Mammary epithelial cell (primary cell): ENCODE results near the gene H2BK1.

Source experiments
- CTCF ChIP-seq, 2 donors: IDR thresholded peaks in 1 of 2; conservative IDR thresholded peaks in 1 of 2; 2 replicates each; pipeline ENCODE4 v1.5.1; 2011 to 2012; ENCODE audit warnings: inconsistent platforms in 2 of 2, low read length in 2 of 2, mild to moderate bottlenecking in 2 of 2, control low read depth in 1 of 2, low read depth in 1 of 2; ENCODE audit not compliant: insufficient read depth in 1 of 2; ENCODE audit errors: extremely low read depth in 1 of 2
- EZH2 ChIP-seq: IDR thresholded peaks from 2 replicates; pipeline ENCODE4 v1.6.1; 2012; ENCODE audit warnings: low read length, inconsistent platforms, borderline replicate concordance

- TF ChIP-seq CTCF (conservative IDR thresholded peaks at IDR 0.05 in 1 of 2, IDR thresholded peaks at IDR 0.05 in 1 of 2; ENCODE audit: extremely low read depth in 1 of 2, insufficient read depth in 1 of 2, low read depth in 1 of 2, low read length in 2 of 2), result no peak
- TF ChIP-seq EZH2, result no peak
These were observed 48.5 kb downstream of the H2BK1 start for GRCh38 chr7:151161757-151162156.
